Measurements from ENCODE around the gene CNKSR3.

DNA sequence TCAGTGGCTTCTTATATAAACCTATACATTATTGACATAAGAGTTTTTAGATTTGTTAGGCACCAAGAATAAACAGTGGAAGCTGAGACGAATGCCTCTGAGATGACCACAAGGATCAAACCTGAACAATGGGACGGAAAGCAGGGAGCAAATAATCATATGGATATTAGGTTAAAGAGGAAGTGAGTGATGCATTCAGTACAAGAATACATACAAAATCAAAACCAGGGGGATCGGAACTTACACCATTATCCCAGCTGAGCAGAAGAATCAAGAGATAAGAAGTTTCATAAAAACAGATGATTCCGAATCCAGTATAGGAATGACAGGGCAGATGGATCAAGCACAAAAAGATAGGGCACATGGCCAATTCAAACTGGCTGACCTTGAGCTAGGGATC lies 21.9 kb upstream of the CNKSR3 start:
- TF ChIP-seq, protein P1, sequence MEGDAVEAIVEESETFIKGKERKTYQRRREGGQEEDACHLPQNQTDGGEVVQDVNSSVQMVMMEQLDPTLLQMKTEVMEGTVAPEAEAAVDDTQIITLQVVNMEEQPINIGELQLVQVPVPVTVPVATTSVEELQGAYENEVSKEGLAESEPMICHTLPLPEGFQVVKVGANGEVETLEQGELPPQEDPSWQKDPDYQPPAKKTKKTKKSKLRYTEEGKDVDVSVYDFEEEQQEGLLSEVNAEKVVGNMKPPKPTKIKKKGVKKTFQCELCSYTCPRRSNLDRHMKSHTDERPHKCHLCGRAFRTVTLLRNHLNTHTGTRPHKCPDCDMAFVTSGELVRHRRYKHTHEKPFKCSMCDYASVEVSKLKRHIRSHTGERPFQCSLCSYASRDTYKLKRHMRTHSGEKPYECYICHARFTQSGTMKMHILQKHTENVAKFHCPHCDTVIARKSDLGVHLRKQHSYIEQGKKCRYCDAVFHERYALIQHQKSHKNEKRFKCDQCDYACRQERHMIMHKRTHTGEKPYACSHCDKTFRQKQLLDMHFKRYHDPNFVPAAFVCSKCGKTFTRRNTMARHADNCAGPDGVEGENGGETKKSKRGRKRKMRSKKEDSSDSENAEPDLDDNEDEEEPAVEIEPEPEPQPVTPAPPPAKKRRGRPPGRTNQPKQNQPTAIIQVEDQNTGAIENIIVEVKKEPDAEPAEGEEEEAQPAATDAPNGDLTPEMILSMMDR (conservative IDR thresholded peaks at IDR 0.05): no peak
- TF ChIP-seq ZFX (IDR thresholded peaks at IDR 0.05): no peak

Data from C4-2B (cell line).